ENCODE measurements around the gene SDC1.

The SDC1 gene

DNA sequence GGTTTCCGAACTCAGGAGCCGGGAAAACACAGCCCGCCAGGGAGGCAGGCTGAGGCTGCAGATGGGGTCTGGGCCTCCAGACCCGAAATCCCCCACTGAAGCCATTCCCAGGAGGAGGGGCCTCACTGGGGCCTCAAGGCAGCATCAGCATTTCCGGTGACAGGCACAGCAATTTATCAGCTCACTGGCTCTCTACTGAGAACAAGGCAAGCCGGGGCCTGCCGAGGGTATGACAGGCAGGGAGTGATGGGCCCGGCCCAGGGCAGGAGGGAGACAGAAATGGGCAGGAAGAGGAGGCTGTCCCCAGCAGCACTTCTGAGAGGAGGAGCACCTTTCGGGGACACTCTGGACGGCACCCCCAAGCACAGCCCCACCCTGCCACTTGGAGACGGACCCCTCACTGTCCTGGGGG, 12.5 kb downstream of the SDC1 start:
- peaks cover 27% of the 10 kb centered on the region for H3K27me3 Mint-ChIP-seq
- no peaks in the 10 kb centered on the region for H3K36me3 Mint-ChIP-seq
- no peak overlapping the region for H3K4me3 Mint-ChIP-seq
- H3K4me1 Mint-ChIP-seq = no peaks in the 10 kb centered on the region
- no peaks in the 10 kb centered on the region for H3K9me3 Mint-ChIP-seq
- no peak for ATAC-seq
- no peak overlapping the region for H3K27ac Mint-ChIP-seq

GRCh38 chr2:20211860-20212458, 13.0 kb downstream of the SDC1 start:
- H3K4me1 Mint-ChIP-seq = peaks cover 1% of the 10 kb centered on the region
- H3K27me3 Mint-ChIP-seq = peaks cover 27% of the 10 kb centered on the region
- H3K27ac Mint-ChIP-seq = no peak overlapping the region
- H3K36me3 Mint-ChIP-seq = no peaks in the 10 kb centered on the region
- no peak overlapping the region for H3K4me3 Mint-ChIP-seq
- no peaks in the 10 kb centered on the region for H3K9me3 Mint-ChIP-seq
- ATAC-seq = no peak

- no peak for ATAC-seq
- Mint-ChIP-seq H3K27ac (no peak overlapping the region), H3K36me3 (no peaks in the 10 kb centered on the region), H3K27me3 (peaks cover 27% of the 10 kb centered on the region), H3K4me1 (peaks cover 6% of the 10 kb centered on the region), H3K4me3 (no peak overlapping the region), H3K9me3 (no peaks in the 10 kb centered on the region)
These were observed 13.5 kb downstream of the SDC1 start for GRCh38 chr2:20211420-20211819.

DNA sequence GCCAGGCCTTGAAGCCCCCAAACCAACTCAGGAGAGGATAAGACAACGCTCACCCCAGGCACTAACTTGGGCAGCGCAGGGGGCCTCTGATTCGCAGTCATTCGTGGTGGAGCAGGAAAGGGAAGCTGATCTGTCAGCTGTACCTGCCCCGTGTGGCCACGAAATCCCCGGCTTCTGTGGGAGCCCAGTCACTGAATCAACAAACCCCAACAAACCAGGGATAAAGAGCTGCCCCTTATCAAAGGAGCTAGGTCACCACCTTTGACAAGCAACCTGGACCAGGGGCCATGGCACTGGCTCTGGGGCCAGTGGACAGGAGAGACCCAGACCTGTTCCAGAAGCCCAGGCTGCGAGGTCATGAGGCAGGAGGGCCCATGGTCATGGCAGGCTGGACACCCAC, 14.5 kb downstream of the SDC1 start:
- peaks cover 27% of the 10 kb centered on the region for H3K27me3 Mint-ChIP-seq
- no peak overlapping the region for H3K4me3 Mint-ChIP-seq
- H3K27ac Mint-ChIP-seq = no peak overlapping the region
- ATAC-seq = no peak
- peaks cover 7% of the 10 kb centered on the region for H3K4me1 Mint-ChIP-seq
- no peaks in the 10 kb centered on the region for H3K9me3 Mint-ChIP-seq
- no peaks in the 10 kb centered on the region for H3K36me3 Mint-ChIP-seq

DNA sequence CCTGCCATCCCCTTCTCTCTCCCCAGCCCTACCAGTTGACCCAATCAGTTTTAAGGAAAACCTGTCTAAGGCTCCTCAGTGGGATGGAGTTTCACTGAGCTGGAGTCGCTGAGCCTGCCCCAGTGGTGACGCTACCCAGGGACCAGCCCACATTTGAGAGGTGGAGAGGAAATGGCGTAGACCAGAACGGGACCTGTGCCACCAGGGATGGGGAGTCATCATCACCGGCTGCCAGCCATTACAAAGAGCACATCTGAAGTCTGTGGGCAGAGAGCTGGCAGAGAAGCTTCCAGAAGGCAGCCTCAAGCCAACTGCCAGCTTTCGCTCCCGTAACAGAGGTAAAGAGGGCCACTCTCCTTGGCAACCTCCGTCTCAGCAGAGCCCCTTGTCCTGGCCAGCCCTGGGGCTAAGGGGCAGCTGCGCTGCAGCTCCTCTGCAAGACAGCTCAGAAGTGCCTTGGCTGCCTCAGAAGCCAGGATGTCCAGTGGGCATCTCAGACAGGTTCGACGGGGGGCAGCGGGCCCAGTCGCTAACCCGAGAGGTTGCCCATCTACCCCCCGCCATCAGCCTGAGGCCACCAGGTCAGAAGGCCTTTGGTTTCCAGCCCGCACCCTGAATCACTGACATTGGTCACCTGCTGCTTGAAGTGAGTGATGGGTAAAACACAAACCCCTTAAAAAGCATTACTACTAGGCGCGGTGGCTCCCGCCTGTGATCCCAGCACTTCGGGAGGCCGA, 15.4 kb downstream of the SDC1 start:
- Mint-ChIP-seq H3K4me1 (peaks cover 7% of the 10 kb centered on the region), H3K27me3 (peaks cover 27% of the 10 kb centered on the region), H3K9me3 (no peaks in the 10 kb centered on the region), H3K36me3 (no peaks in the 10 kb centered on the region), H3K4me3 (no peak overlapping the region), H3K27ac (no peak overlapping the region)
- no peak for ATAC-seq

DNA sequence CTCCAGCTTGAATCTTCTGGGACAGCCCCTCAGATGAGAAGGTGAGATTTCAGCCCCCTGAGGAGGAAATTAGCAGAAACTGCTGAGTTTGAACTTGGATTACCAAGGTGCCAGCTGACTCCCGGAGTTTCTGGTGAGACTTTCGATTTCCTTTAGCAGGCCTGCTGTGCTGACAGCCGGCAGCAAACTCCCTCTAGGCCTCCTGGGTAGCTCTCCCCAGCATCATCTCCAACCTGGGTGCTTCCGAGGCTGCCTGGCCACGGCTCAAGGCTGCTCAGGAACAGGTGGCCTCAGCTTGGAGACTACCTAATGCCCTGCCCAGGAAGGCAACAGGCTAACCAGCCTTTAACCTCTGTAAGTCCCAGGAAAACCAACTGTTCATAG, 16.5 kb downstream of the SDC1 start:
- Mint-ChIP-seq H3K36me3 (no peaks in the 10 kb centered on the region), H3K27me3 (peaks cover 27% of the 10 kb centered on the region), H3K27ac (no peak overlapping the region), H3K4me3 (no peak overlapping the region), H3K4me1 (peaks cover 7% of the 10 kb centered on the region), H3K9me3 (no peaks in the 10 kb centered on the region)
- ATAC-seq = no peak

DNA sequence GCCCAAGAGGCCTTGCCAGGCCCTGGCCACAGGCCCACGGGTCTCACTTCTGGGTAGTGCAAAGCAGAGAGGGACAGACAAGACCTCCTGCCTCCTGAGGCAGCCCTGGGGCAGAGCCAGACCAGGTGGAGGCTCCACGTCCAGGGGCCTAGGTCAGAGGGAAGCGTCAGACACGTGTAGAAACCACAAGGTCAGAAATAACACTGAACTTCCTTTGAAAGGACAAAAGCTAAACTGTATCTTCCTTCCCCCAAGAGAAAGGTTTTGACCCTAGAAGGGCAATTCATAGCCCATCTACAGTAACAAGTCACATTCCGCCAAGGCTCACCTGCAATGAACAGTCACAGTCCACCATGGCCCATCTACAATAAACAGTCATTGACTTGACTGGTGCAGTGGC, 17.9 kb downstream of the SDC1 start:
- Mint-ChIP-seq H3K4me3 (no peak overlapping the region), H3K4me1 (peaks cover 7% of the 10 kb centered on the region)

DNA sequence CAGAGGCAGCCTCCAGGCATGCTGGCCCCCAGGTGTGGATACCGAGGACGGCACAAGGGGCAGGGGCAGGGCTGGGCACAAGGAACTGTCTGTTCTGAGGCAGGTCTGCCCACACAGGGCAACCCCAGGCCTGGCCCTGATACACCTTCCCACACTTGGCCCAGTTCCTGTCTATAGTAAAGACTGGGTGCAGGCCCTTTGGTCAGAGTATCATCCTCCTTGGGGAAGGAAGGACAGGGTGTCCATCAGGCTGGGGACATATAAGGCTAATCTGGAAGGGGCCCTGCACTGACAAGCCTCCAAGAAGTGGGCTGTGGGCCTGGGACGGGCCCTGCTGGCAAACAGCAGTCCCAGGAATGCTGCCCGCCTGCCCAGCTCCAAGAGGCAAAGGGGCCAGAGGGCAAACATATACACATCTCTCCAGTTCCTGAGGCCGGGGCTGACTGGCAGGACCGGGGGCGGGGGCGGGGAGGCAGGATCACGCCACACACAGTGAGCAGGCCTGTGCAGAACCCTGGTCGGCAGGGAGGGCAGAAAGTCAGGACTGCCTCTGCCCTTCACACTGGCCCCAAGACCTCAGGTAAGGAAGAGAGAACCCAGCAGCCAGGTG, 18.9 kb downstream of the SDC1 start:
- no peaks in the 10 kb centered on the region for H3K36me3 Mint-ChIP-seq
- no peak overlapping the region for H3K27ac Mint-ChIP-seq
- no peaks in the 10 kb centered on the region for H3K9me3 Mint-ChIP-seq
- peaks cover 14% of the 10 kb centered on the region for H3K27me3 Mint-ChIP-seq
- no peak overlapping the region for H3K4me3 Mint-ChIP-seq
- ATAC-seq = no peak
- peaks cover 7% of the 10 kb centered on the region for H3K4me1 Mint-ChIP-seq

More for the DNA sequence above, 17.9 kb downstream of the SDC1 start:
- peaks cover 24% of the 10 kb centered on the region for H3K27me3 Mint-ChIP-seq
- ATAC-seq = no peak
- no peak overlapping the region for H3K27ac Mint-ChIP-seq
- no peaks in the 10 kb centered on the region for H3K36me3 Mint-ChIP-seq
- no peaks in the 10 kb centered on the region for H3K9me3 Mint-ChIP-seq

DNA sequence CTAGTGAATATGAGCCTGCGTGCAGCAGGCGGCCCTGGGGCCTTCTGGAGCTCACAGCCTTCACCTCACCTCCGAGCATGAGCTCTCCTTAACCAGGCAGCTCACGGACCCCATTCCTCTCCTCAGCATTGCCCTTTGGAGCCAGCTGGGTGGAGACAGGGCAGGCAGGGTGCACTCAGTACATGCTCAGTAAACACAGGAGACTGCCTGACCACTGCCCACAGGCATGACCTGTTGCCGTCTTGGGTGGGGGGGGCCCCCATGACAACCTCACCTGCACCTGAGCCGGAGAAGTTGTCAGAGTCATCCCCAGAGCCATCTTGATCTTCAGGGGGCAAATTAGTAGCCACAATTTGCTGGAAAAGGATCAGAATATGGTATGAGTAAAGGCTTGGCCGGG, 19.9 kb downstream of the SDC1 start:
- no peaks in the 10 kb centered on the region for H3K36me3 Mint-ChIP-seq
- peaks cover 7% of the 10 kb centered on the region for H3K4me1 Mint-ChIP-seq
- H3K27ac Mint-ChIP-seq = no peak overlapping the region
- no peaks in the 10 kb centered on the region for H3K9me3 Mint-ChIP-seq
- no peak for ATAC-seq
- H3K27me3 Mint-ChIP-seq = peaks cover 5% of the 10 kb centered on the region
- no peak overlapping the region for H3K4me3 Mint-ChIP-seq

DNA sequence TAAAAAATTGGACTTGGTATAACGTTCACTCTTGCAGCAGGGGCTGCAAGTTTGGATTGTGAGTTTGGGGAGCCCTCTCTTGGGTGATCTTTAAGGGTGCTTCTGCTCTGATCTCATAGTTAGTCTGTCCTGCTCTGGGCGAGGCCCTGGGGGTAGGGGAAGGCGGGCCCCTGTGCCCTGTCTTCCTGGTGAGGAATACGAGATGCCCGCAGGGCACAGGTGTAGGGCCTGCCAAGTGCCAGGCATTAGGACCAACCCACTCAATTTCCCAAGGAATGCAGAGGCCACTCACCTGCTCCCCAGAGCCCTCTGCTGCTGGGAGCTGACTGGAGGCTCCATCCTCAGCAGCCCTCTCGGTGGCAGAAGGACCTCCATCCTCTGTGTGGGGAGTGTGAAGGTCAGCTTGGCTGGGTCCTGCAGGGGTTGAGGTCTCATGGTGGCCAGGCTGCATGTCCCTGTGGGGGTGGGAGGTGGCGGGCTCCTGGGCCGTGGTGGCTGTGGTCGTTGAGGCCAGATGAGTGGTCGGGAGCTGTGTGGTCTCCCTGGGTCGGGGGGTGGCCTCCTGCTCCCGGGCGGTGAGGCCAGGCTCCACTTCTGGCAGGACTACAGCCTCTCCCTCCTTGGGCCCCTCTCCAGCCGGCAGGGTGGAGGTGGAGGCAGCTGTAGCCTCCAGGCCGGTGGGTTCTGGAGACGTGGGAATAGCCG, 21.3 kb downstream of the SDC1 start:
- Mint-ChIP-seq H3K36me3 (no peaks in the 10 kb centered on the region), H3K4me1 (peaks cover 7% of the 10 kb centered on the region), H3K27ac (no peak overlapping the region), H3K27me3 (peaks cover 10% of the 10 kb centered on the region), H3K4me3 (no peak overlapping the region), H3K9me3 (no peaks in the 10 kb centered on the region)
- no peak for ATAC-seq

DNA sequence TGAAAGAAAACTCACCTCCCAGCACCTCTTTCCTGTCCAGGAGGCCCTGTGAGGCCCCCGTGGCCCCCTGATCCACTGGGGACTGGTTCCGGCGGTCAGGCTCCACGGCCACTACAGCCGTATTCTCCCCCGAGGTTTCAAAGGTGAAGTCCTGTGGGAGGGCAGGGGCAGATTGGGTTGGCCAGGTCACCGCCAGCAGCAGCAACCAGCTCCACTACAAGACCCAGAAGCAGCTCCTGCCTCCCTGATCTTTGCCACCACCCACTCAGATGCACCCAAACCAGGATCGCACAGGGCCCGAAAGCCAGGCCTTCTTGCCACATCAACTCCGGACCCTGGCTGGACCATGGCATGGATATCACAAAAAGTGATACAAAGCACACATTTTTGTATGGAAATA, 21.9 kb downstream of the SDC1 start:
- H3K36me3 Mint-ChIP-seq = no peaks in the 10 kb centered on the region
- H3K27me3 Mint-ChIP-seq = peaks cover 12% of the 10 kb centered on the region
- H3K4me1 Mint-ChIP-seq = peaks cover 7% of the 10 kb centered on the region
- ATAC-seq = no peak
- H3K27ac Mint-ChIP-seq = no peak overlapping the region
- no peak overlapping the region for H3K4me3 Mint-ChIP-seq
- no peaks in the 10 kb centered on the region for H3K9me3 Mint-ChIP-seq

DNA sequence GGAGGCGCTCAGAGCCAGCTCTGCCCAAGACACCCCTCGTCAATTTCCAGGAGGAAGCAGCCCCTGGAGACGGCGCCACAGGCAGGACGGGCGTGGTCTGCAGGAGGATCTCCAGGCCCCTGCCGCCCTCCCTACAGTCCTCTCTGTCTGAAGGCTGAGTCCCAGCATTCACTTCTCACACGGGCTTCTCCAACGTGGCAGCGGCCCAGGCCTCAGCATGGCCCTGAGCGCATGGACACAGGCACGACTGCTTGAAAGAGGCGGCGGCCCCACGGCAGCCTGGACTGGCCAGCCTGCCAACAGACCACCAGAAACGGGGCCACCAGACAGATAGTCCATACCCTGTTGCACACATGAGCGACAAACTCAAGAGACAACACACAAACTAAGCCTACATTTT, 23.3 kb downstream of the SDC1 start:
- H3K4me1 Mint-ChIP-seq = peaks cover 3% of the 10 kb centered on the region

GRCh38 chr2:20200697-20201555, 24.0 kb downstream of the SDC1 start:
- no peak overlapping the region for H3K4me3 Mint-ChIP-seq
- no peaks in the 10 kb centered on the region for H3K9me3 Mint-ChIP-seq
- H3K4me1 Mint-ChIP-seq = no peaks in the 10 kb centered on the region
- no peak for ATAC-seq
- H3K36me3 Mint-ChIP-seq = no peaks in the 10 kb centered on the region
- no peak overlapping the region for H3K27ac Mint-ChIP-seq
- peaks cover 12% of the 10 kb centered on the region for H3K27me3 Mint-ChIP-seq

More for the DNA sequence above, 23.3 kb downstream of the SDC1 start:
- H3K9me3 Mint-ChIP-seq = no peaks in the 10 kb centered on the region
- no peaks in the 10 kb centered on the region for H3K36me3 Mint-ChIP-seq
- H3K27ac Mint-ChIP-seq = no peak overlapping the region
- ATAC-seq = no peak
- no peak overlapping the region for H3K4me3 Mint-ChIP-seq
- H3K27me3 Mint-ChIP-seq = peaks cover 12% of the 10 kb centered on the region

DNA sequence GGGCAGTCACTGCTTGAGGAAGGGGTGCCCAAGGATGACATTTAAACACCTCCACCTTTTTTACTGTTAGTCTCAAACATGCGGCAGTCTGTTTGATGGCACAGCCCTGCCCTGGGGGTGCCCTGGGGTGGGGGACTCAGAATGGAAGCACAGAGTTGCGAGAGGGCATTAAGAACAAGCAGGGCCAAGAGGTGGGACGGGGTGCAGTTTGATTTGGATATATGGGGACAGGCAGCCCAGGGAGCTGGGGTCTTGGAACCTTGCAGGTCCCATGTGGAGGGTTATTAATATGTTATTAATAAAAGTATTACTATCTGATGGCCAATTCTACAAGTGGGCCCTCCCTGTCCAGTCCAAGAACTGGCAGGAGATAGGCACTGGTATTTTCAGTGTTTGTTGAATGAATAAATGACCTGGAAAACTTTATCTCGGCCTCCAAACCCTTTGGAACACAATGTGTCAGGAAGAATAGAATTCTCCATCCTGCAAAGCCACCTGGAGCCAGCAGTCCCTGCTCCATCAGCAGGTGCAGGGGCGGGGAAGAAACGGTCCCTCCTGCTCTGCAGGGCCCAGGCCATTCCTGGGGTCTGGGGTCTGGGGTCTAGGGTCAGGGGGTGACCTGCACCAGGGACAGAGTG, 25.2 kb downstream of the SDC1 start:
- Mint-ChIP-seq H3K4me3 (no peak overlapping the region), H3K9me3 (no peaks in the 10 kb centered on the region), H3K4me1 (no peaks in the 10 kb centered on the region), H3K27me3 (peaks cover 12% of the 10 kb centered on the region), H3K36me3 (no peaks in the 10 kb centered on the region), H3K27ac (no peak overlapping the region)
- ATAC-seq = no peak

Measured in stimulated activated memory B cell treated with anti-CD40 and anti-IgM and Interleukin-4, amounts not matched to agents 10 μg/mL and 1 μg/mL and 100 μg/mL, for 72 hours (primary cell).